HCT116 (cell line): Measurements from ENCODE around the gene FLYWCH1. TPM values are rescaled to one million over a fixed set of nuclear protein-coding genes. Genes with fewer than 3 reads are reported as not detected.

Experiments
- ATAC-seq: fragments of 200-7000 bp; cut with Tn5 transposase; 2 replicates; pipeline ENCODE4 v1.9.1; 2020; ENCODE audit warnings: mild to moderate bottlenecking, moderate library complexity
- BruUV-seq: library from RNA; stranded (reverse); fragments of 400-500 nt; replicated peaks from 2 replicates; lab custom pipeline; 2021; lab: Mats Ljungman, UMichigan
- CTCF ChIA-PET: fragments of 300-600 bp; sonication (Branson Sonifier 250); formaldehyde crosslinking; loops from one replicate; lab custom pipeline; 2021; ENCODE audit warnings: antibody characterized with exemption; lab: Charles Lee
- POLR2A ChIA-PET: fragments of 300-600, 350-600 bp; sonication (Branson Sonifier 250); formaldehyde crosslinking; loops from one replicate; lab custom pipeline; 2021; ENCODE audit warnings: antibody characterized with exemption; lab: Charles Lee
- RAD21 ChIA-PET, 2 experiments: fragments of 300-600 bp; sonication (Branson Sonifier 250); formaldehyde crosslinking; loops; one replicate each; lab custom pipeline; 2023; ENCODE audit warnings: low total read pairs in 2 of 2; ENCODE audit not compliant: uncharacterized antibody in 2 of 2, unreplicated experiment in 2 of 2, low non-redundant PET in 1 of 2; lab: Charles Lee
- DNase-seq: peaks from one replicate; pipeline ENCODE4 v3.0.0-alpha.2; 2010; ENCODE audit warnings: low read depth, low spot score
- H2AFZ ChIP-seq: fragments of 200-600 bp; shearing (Covaris generic), sonication (generic); 2 replicates; pipeline ENCODE4 v1.6.1; 2017; ENCODE audit warnings: low read depth, mixed run types, mixed read lengths, antibody characterized with exemption, low read length; ENCODE audit not compliant: poor library complexity, severe bottlenecking
- H3K27ac ChIP-seq: 2 replicates; pipeline ENCODE4 v1.5.1; 2012; ENCODE audit warnings: low read depth, low read length
- H3K27me3 ChIP-seq: fragments of 200-600 bp; sonication (generic); 2 replicates; pipeline ENCODE4 v1.6.1; 2016; ENCODE audit warnings: mixed run types, low read length, mixed read lengths; ENCODE audit not compliant: insufficient read depth
- H3K36me3 ChIP-seq, 2 experiments: fragments of 200-500 bp in 1 of 2; fragments of 200-600 bp in 1 of 2; sonication (Bioruptor generic) in 1 of 2; sonication (generic) in 1 of 2; 2 replicates each; pipeline versions ENCODE4 v1.5.1 to v1.6.1; 2014 to 2016; ENCODE audit warnings: low read length in 2 of 2, inconsistent platforms in 1 of 2, mixed read lengths in 1 of 2, mixed run types in 1 of 2; ENCODE audit not compliant: insufficient read depth in 2 of 2, control insufficient read depth in 1 of 2
- H3K4me1 ChIP-seq, 2 experiments: fragments of 200-600 bp in 1 of 2; sonication (generic) in 1 of 2; 2 replicates each; pipeline versions ENCODE4 v1.5.1 to v1.6.1; 2012 to 2017; ENCODE audit warnings: low read length in 2 of 2, inconsistent platforms in 1 of 2, mild to moderate bottlenecking in 1 of 2, mixed read lengths in 1 of 2, mixed run types in 1 of 2, moderate library complexity in 1 of 2; ENCODE audit not compliant: insufficient read depth in 2 of 2, control insufficient read depth in 1 of 2
- H3K4me2 ChIP-seq: fragments of 200-600 bp; sonication (generic); 2 replicates; pipeline ENCODE4 v1.6.1; 2017; ENCODE audit warnings: mixed run types, low read length, mixed read lengths
- H3K4me3 ChIP-seq, 2 experiments: fragments of 200-600 bp in 1 of 2; sonication (generic) in 1 of 2; replicated peaks in 1 of 2; 2 replicates each; pipeline ENCODE4 v1.5.1; 2011 to 2016; ENCODE audit warnings: low read length in 2 of 2, control low read depth in 1 of 2, low read depth in 1 of 2, mild to moderate bottlenecking in 1 of 2, mixed read lengths in 1 of 2, mixed run types in 1 of 2
- H3K79me2 ChIP-seq: fragments of 200-600 bp; sonication (generic); 2 replicates; pipeline ENCODE4 v1.6.1; 2017; ENCODE audit warnings: mild to moderate bottlenecking, mixed run types, low read length, moderate library complexity, mixed read lengths; ENCODE audit not compliant: insufficient read depth
- H3K9ac ChIP-seq: fragments of 200-600 bp; sonication (generic); 2 replicates; pipeline ENCODE4 v1.6.1; 2016; ENCODE audit warnings: low read length, mixed read lengths
- H3K9me2 ChIP-seq: fragments of 200-600 bp; sonication (generic), shearing (Covaris generic); 2 replicates; pipeline ENCODE4 v1.6.1; 2017; ENCODE audit warnings: mixed run types, mild to moderate bottlenecking, moderate library complexity; ENCODE audit not compliant: insufficient read depth
- H3K9me3 ChIP-seq, 2 experiments: fragments of 200-500 bp in 1 of 2; fragments of 200-600 bp in 1 of 2; sonication (Bioruptor generic) in 1 of 2; sonication (generic) in 1 of 2; 2 replicates each; pipeline ENCODE4 v1.6.1; 2014 to 2017; ENCODE audit warnings: low read length in 2 of 2, mixed read lengths in 2 of 2, inconsistent platforms in 1 of 2, low read depth in 1 of 2, mild to moderate bottlenecking in 1 of 2, mixed run types in 1 of 2, moderate library complexity in 1 of 2; ENCODE audit not compliant: control insufficient read depth in 1 of 2, insufficient read depth in 1 of 2
- H4K20me1 ChIP-seq: fragments of 200-600 bp; sonication (generic), shearing (Covaris generic); 2 replicates; pipeline ENCODE4 v1.6.1; 2017; ENCODE audit warnings: mixed run types, mild to moderate bottlenecking, moderate library complexity; ENCODE audit not compliant: insufficient read depth
- CBX3 ChIP-seq: IDR thresholded peaks from 2 replicates; pipeline ENCODE4 v1.6.1; 2012; ENCODE audit warnings: low read depth
- CEBPB ChIP-seq: IDR thresholded peaks from 2 replicates; pipeline ENCODE4 v1.6.1; 2012; ENCODE audit warnings: low read depth
- CTCF ChIP-seq, 3 experiments: fragments of 200-600 bp in 1 of 3; sonication (generic) in 1 of 3; IDR thresholded peaks in 2 of 3; conservative IDR thresholded peaks in 1 of 3; 2 replicates each; pipeline ENCODE4 v1.5.1; 2012 to 2017; ENCODE audit warnings: low read depth in 2 of 3, low read length in 2 of 3, antibody characterized with exemption in 1 of 3, borderline replicate concordance in 1 of 3, control low read depth in 1 of 3, mild to moderate bottlenecking in 1 of 3, mixed read lengths in 1 of 3, mixed run types in 1 of 3, moderate library complexity in 1 of 3; ENCODE audit not compliant: insufficient read depth in 1 of 3
- EGR1 ChIP-seq: IDR thresholded peaks from 2 replicates; pipeline ENCODE4 v1.6.1; 2012; ENCODE audit warnings: low read depth
- ELF1 ChIP-seq: IDR thresholded peaks from 2 replicates; pipeline ENCODE4 v1.6.1; 2012; ENCODE audit warnings: low read depth, borderline replicate concordance
- FOSL1 ChIP-seq: IDR thresholded peaks from 2 replicates; pipeline ENCODE4 v1.6.1; 2012; ENCODE audit warnings: low read depth
- POLR2A ChIP-seq: IDR thresholded peaks from 2 replicates; pipeline ENCODE4 v1.7.0; 2011; ENCODE audit warnings: borderline replicate concordance; ENCODE audit not compliant: insufficient read depth, insufficient read length; ENCODE audit errors: extremely low read depth
- POLR2AphosphoS5 ChIP-seq: IDR thresholded peaks from 2 replicates; pipeline ENCODE4 v1.6.1; 2011; ENCODE audit warnings: mild to moderate bottlenecking, low read depth, low read length, moderate library complexity
- RAD21 ChIP-seq: IDR thresholded peaks from 2 replicates; pipeline ENCODE4 v1.6.1; 2012; ENCODE audit warnings: low read depth, mild to moderate bottlenecking
- REST ChIP-seq: IDR thresholded peaks from 2 replicates; pipeline ENCODE4 v1.6.1; 2012; ENCODE audit warnings: low read depth
- SIN3A ChIP-seq: IDR thresholded peaks from 2 replicates; pipeline ENCODE4 v1.6.1; 2012; ENCODE audit warnings: low read depth
- SP1 ChIP-seq: IDR thresholded peaks from 2 replicates; pipeline ENCODE4 v1.6.1; 2012; ENCODE audit warnings: low read depth
- SRF ChIP-seq: IDR thresholded peaks from 2 replicates; pipeline ENCODE4 v1.6.1; 2012; ENCODE audit warnings: low read depth
- YY1 ChIP-seq: IDR thresholded peaks from 2 replicates; pipeline ENCODE4 v1.6.1; 2011; ENCODE audit warnings: low read length, low read depth, moderate library complexity, mild to moderate bottlenecking; ENCODE audit not compliant: insufficient replicate concordance; ENCODE audit errors: extremely low read depth
- ZBTB33 ChIP-seq: IDR thresholded peaks from 2 replicates; pipeline ENCODE4 v1.6.1; 2011; ENCODE audit warnings: mild to moderate bottlenecking, low read length, moderate library complexity; ENCODE audit not compliant: insufficient replicate concordance; ENCODE audit errors: extremely low read depth
- ZFX ChIP-seq: fragments of 450-650 bp; IDR thresholded peaks from 2 replicates; pipeline ENCODE4 v1.6.1; 2017
- ZNF274 ChIP-seq: fragments of 200-500 bp; sonication (Bioruptor generic); IDR thresholded peaks from 2 replicates; pipeline ENCODE4 v1.6.1; 2014; ENCODE audit warnings: mild to moderate bottlenecking, low read depth, low read length, inconsistent platforms
- intact Hi-C: fragments of 100-400 bp; cut with micrococcal nuclease; formaldehyde crosslinking; loops from 2 replicates; pipeline ENCODE4 v1.10.0; 2022
- total RNA-seq: library from RNA; stranded (reverse); gene quantifications from one replicate; pipeline ENCODE4 v1.2.1, GENCODE V29; 2021; ENCODE audit not compliant: unreplicated experiment

FLYWCH1 gene
- total RNA-seq, 1 experiment from 2014 or later: 66.6 TPM

GRCh38 chr16:2933136-2933535, 21.4 kb downstream of the FLYWCH1 start:
- no TSS peak for BruUV-seq
- Histone ChIP-seq H3K4me3 (no peak overlapping the region), H3K79me2 (0 out of 2 replicates have a peak, but pooled peaks cover 4% of the 10 kb centered on the region), H3K9ac (no peak overlapping the region), H3K36me3 (no peaks in the 10 kb centered on the region; a peak in 2 of 4 replicates), H3K4me1 (no peaks in the 10 kb centered on the region), H3K4me2 (no peak overlapping the region), H2AFZ (no peak overlapping the region), H3K9me2 (no peaks in the 10 kb centered on the region), H3K27ac (no peak overlapping the region), H3K9me3 (no peaks in the 10 kb centered on the region), H3K27me3 (no peaks in the 10 kb centered on the region), H4K20me1 (no peaks in the 10 kb centered on the region)
- ChIA-PET CTCF (no interaction called here), POLR2A (no interaction called here), RAD21 (no interaction called here)
- ATAC-seq (no peak), DNase-seq (no peak)
- intact Hi-C loops: no loop called here
- TF ChIP-seq FOSL1 (no peak), CTCF (IDR thresholded peaks at IDR 0.05 in 2 of 3, conservative IDR thresholded peaks at IDR 0.05 in 1 of 3; ENCODE audit: borderline replicate concordance in 1 of 3, insufficient read depth in 1 of 3, low read depth in 2 of 3, low read length in 2 of 3) (no peak), ZFX (no peak), POLR2AphosphoS5 (no peak), ELF1 (no peak), SP1 (no peak), ZBTB33 (no peak), ZNF274 (no peak), CEBPB (no peak), SIN3A (no peak), SRF (no peak), RAD21 (no peak), YY1 (no peak), POLR2A (no peak), REST (no peak), EGR1 (no peak), CBX3 (no peak)
